Measurements from ENCODE around the gene SYNDIG1L.

DNA sequence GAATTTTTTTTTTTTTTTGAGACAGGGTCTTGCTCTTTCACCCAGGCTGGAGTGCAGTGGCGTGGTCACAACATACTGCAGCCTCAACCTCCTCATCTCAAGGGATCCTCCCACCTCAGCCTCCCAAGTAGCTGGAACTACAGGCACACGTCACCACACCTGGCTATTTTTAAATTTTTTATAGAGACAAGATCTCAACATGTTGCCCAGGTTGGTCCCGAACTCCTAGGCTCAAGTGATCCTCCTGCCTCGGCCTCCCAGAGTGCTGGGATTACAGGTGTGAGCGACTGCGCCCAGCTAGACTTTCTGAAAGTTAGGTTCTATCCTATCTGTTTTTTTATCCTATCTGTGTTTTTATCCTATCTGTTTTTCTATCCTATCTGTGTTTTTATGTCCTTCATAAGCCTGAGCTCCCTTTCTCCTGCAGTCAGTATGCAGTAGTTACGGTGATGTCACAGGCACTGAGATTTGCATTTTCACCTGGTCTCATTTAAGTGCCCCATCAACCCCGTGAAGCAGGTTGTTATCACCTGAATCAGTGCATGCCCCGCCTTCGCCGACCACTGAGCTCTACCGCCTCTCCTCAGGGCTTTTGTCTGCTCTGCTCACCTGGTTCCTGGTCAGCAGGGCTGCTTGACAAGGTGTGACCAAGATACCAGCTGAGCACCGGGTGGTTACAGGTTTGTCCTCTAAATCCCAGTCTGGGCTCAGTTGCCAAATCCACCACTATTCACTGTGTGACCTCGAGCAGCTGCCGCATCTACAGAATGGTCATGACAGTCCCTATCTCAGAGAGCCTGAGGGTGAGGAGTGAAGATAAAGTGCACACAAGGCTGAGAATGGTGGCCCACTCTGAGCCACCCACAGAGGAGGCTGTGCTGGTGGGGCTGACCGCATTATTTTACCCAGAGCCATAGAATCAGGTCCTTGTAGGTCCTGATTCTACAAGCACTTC lies 33.1 kb downstream of the SYNDIG1L start:
- TF ChIP-seq, protein P1, sequence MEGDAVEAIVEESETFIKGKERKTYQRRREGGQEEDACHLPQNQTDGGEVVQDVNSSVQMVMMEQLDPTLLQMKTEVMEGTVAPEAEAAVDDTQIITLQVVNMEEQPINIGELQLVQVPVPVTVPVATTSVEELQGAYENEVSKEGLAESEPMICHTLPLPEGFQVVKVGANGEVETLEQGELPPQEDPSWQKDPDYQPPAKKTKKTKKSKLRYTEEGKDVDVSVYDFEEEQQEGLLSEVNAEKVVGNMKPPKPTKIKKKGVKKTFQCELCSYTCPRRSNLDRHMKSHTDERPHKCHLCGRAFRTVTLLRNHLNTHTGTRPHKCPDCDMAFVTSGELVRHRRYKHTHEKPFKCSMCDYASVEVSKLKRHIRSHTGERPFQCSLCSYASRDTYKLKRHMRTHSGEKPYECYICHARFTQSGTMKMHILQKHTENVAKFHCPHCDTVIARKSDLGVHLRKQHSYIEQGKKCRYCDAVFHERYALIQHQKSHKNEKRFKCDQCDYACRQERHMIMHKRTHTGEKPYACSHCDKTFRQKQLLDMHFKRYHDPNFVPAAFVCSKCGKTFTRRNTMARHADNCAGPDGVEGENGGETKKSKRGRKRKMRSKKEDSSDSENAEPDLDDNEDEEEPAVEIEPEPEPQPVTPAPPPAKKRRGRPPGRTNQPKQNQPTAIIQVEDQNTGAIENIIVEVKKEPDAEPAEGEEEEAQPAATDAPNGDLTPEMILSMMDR (conservative IDR thresholded peaks at IDR 0.05; ENCODE audit: low read depth, low read length), result no peak
- TF ChIP-seq POLR2A (IDR thresholded peaks at IDR 0.05; ENCODE audit: low read depth, low read length) (no peak), MAZ (IDR thresholded peaks at IDR 0.05; ENCODE audit: borderline replicate concordance, low read depth, low read length) (no peak), NFE2L2 (IDR thresholded peaks at IDR 0.05; ENCODE audit: low read depth, low read length) (no peak), RCOR1 (IDR thresholded peaks at IDR 0.05; ENCODE audit: insufficient replicate concordance, low read length) (no peak), MAFK (IDR thresholded peaks at IDR 0.05; ENCODE audit: low read depth, low read length) (no peak), SMC3 (IDR thresholded peaks at IDR 0.05; ENCODE audit: low read depth, low read length) (no peak), RFX5 (IDR thresholded peaks at IDR 0.05; ENCODE audit: low read depth, low read length) (no peak), RAD21 (IDR thresholded peaks at IDR 0.05; ENCODE audit: low read length) (no peak)
- TF ChIP-seq, protein P2, sequence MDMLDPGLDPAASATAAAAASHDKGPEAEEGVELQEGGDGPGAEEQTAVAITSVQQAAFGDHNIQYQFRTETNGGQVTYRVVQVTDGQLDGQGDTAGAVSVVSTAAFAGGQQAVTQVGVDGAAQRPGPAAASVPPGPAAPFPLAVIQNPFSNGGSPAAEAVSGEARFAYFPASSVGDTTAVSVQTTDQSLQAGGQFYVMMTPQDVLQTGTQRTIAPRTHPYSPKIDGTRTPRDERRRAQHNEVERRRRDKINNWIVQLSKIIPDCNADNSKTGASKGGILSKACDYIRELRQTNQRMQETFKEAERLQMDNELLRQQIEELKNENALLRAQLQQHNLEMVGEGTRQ (IDR thresholded peaks at IDR 0.05; ENCODE audit: low read depth, low read length), result no peak
